Measurements from ENCODE around the gene GNL3L.
"Not testable (repeated sequence)": the region's sequence is repeated elsewhere in the genome, so short reads cannot be mapped to it uniquely, and the experiment has no call there.

The GNL3L gene

GRCh38 chrX:54529552-54530356 lies at the start of gene GNL3L:
TSS of gene GNL3L (plus strand) at chrX:54530219. CDS start at chrX:54532567, 2,348 bp downstream.
- DNase-seq: peak; percentile 55 to 89

- DNase-seq: no peak
Observed at GRCh38 chrX:54482839-54483593, 47.0 kb upstream of the GNL3L start.

GRCh38 chrX:54483946-54484345 lies 46.1 kb upstream of the GNL3L start:
- no peak for DNase-seq

GRCh38 chrX:54484666-54485065 lies 45.4 kb upstream of the GNL3L start:
- DNase-seq: no peak

- not testable (repeated sequence) for DNase-seq
Observed at GRCh38 chrX:54489819-54490218, 40.2 kb upstream of the GNL3L start.

- DNase-seq: no peak
Observed at GRCh38 chrX:54492340-54492739, 37.7 kb upstream of the GNL3L start.

- DNase-seq: no peak
Observed at GRCh38 chrX:54494166-54494988, 35.6 kb upstream of the GNL3L start.

- DNase-seq: no peak
Observed at GRCh38 chrX:54494989-54495813, 34.8 kb upstream of the GNL3L start.

GRCh38 chrX:54495814-54496516 lies 34.1 kb upstream of the GNL3L start, which contains the start of gene FGD1:
TSS of gene FGD1 (minus strand) at chrX:54496234. CDS start at chrX:54495432, 802 bp downstream.
- peak; percentile 6 to 59 for DNase-seq

GRCh38 chrX:54496517-54496852 lies 33.5 kb upstream of the GNL3L start:
- no peak for DNase-seq

- DNase-seq: no peak
Observed at GRCh38 chrX:54496936-54497335, 33.1 kb upstream of the GNL3L start.

- DNase-seq: no peak
Observed at GRCh38 chrX:54509400-54509799, 20.6 kb upstream of the GNL3L start.

GRCh38 chrX:54529151-54529550 lies 868 bp upstream of the GNL3L start:
- no peak for DNase-seq

GRCh38 chrX:54530357-54530900 lies 410 bp downstream of the GNL3L start:
- DNase-seq: no peak

- DNase-seq: no peak
Observed at GRCh38 chrX:54534271-54534670, 4.3 kb downstream of the GNL3L start.

- DNase-seq: no peak
Observed at GRCh38 chrX:54540289-54540688, 10.3 kb downstream of the GNL3L start.

- DNase-seq: not testable (repeated sequence)
Observed at GRCh38 chrX:54542239-54542638, 12.2 kb downstream of the GNL3L start.

- no peak for DNase-seq
Observed at GRCh38 chrX:54550821-54551220, 20.8 kb downstream of the GNL3L start.

- DNase-seq: no peak
Observed at GRCh38 chrX:54551801-54552200, 21.8 kb downstream of the GNL3L start.

GRCh38 chrX:54555006-54555405 lies 25.0 kb downstream of the GNL3L start:
- DNase-seq: not testable (repeated sequence)

- no peak for DNase-seq
Observed at GRCh38 chrX:54560411-54560810, 30.4 kb downstream of the GNL3L start.

Measured in NCI-H446 (cell line).